Measurements from ENCODE around the gene CCDC63.

CCDC63 gene

GRCh38 chr12:110888256-110888991, 41.6 kb downstream of the CCDC63 start:
- no peak for DNase-seq

GRCh38 chr12:110889361-110889760, 42.6 kb downstream of the CCDC63 start:
- no peak for DNase-seq

- DNase-seq, result no peak
These were observed 47.2 kb downstream of the CCDC63 start for GRCh38 chr12:110893956-110894355.

GRCh38 chr12:110896559-110896958, 49.8 kb downstream of the CCDC63 start:
- no peak for DNase-seq

- no peak for DNase-seq
These were observed 54.6 kb downstream of the CCDC63 start for GRCh38 chr12:110901401-110901800.

- DNase-seq, result no peak
These were observed 56.7 kb downstream of the CCDC63 start for GRCh38 chr12:110903511-110903910.

GRCh38 chr12:110906083-110906482, 59.3 kb downstream of the CCDC63 start:
- no peak for DNase-seq

GRCh38 chr12:110906516-110906915, 59.7 kb downstream of the CCDC63 start:
- no peak for DNase-seq

- DNase-seq, result no peak
These were observed 60.2 kb downstream of the CCDC63 start for GRCh38 chr12:110906985-110907384.

GRCh38 chr12:110907583-110907982, 60.8 kb downstream of the CCDC63 start:
- no peak for DNase-seq

GRCh38 chr12:110908377-110909152, 61.8 kb downstream of the CCDC63 start:
- DNase-seq, result no peak

- DNase-seq, result no peak
These were observed 65.5 kb downstream of the CCDC63 start for GRCh38 chr12:110912263-110912662.

- no peak for DNase-seq
These were observed 66.6 kb downstream of the CCDC63 start for GRCh38 chr12:110913119-110914056.

- no peak for DNase-seq
These were observed 69.6 kb downstream of the CCDC63 start for GRCh38 chr12:110916295-110916875.

GRCh38 chr12:110917467-110917866, 70.7 kb downstream of the CCDC63 start:
- no peak for DNase-seq

GRCh38 chr12:110917961-110918360, 71.2 kb downstream of the CCDC63 start:
- DNase-seq, result no peak

GRCh38 chr12:110919720-110920119, 72.9 kb downstream of the CCDC63 start:
- DNase-seq, result no peak

GRCh38 chr12:110920324-110920910, 73.6 kb downstream of the CCDC63 start, which contains the start of gene MYL2:
TSS of gene MYL2 (minus strand) at chr12:110920579. CDS start at chr12:110920529, 50 bp downstream.
- DNase-seq, result no peak

- DNase-seq, result no peak
These were observed 74.5 kb downstream of the CCDC63 start for GRCh38 chr12:110921262-110921661.

GRCh38 chr12:110922652-110923051, 75.9 kb downstream of the CCDC63 start:
- peak; percentile 5 for DNase-seq

- peak; percentile 3 for DNase-seq
These were observed 76.4 kb downstream of the CCDC63 start for GRCh38 chr12:110923192-110923591.

GRCh38 chr12:110923692-110924334, 77.0 kb downstream of the CCDC63 start:
- DNase-seq, result peak; percentile 1

Measured in femur (tissue), 1 donor.